Globus pallidus (tissue), 1 donor: ENCODE data around the gene MYO18B.

ENCODE experiments used
- DNase-seq: peaks from one replicate; pipeline ENCODE4 v3.0.0-alpha.2; 2015; ENCODE audit warnings: low spot score

Gene MYO18B

GRCh38 chr22:25849522-25849921, 107.5 kb downstream of the MYO18B start:
- no peak for DNase-seq

- no peak for DNase-seq
Measured at GRCh38 chr22:25852223-25852622, 110.2 kb downstream of the MYO18B start.

- DNase-seq = no peak
Measured at GRCh38 chr22:25853078-25853477, 111.1 kb downstream of the MYO18B start.

- no peak for DNase-seq
Measured at GRCh38 chr22:25853501-25854284, 111.7 kb downstream of the MYO18B start.

- DNase-seq = no peak
Measured at GRCh38 chr22:25869771-25870170, 127.8 kb downstream of the MYO18B start.

- no peak for DNase-seq
Measured at GRCh38 chr22:25874327-25874726, 132.3 kb downstream of the MYO18B start.

- no peak for DNase-seq
Measured at GRCh38 chr22:25875461-25875860, 133.5 kb downstream of the MYO18B start.

- no peak for DNase-seq
Measured at GRCh38 chr22:25876871-25877270, 134.9 kb downstream of the MYO18B start.

GRCh38 chr22:25878933-25879332, 136.9 kb downstream of the MYO18B start:
- DNase-seq = no peak

GRCh38 chr22:25880524-25880923, 138.5 kb downstream of the MYO18B start:
- DNase-seq = no peak

GRCh38 chr22:25881210-25881755, 139.3 kb downstream of the MYO18B start:
- DNase-seq = no peak

GRCh38 chr22:25882360-25882759, 140.4 kb downstream of the MYO18B start:
- DNase-seq = no peak

- no peak for DNase-seq
Measured at GRCh38 chr22:25883482-25884033, 141.6 kb downstream of the MYO18B start.

- no peak for DNase-seq
Measured at GRCh38 chr22:25884121-25884520, 142.1 kb downstream of the MYO18B start.

- no peak for DNase-seq
Measured at GRCh38 chr22:25888399-25889054, 146.5 kb downstream of the MYO18B start.

- DNase-seq = no peak
Measured at GRCh38 chr22:25890651-25891050, 148.7 kb downstream of the MYO18B start.

GRCh38 chr22:25892678-25893077, 150.7 kb downstream of the MYO18B start:
- DNase-seq = no peak

GRCh38 chr22:25895678-25896077, 153.7 kb downstream of the MYO18B start:
- DNase-seq = no peak

- no peak for DNase-seq
Measured at GRCh38 chr22:25896098-25896497, 154.1 kb downstream of the MYO18B start.

- DNase-seq = no peak
Measured at GRCh38 chr22:25896592-25896991, 154.6 kb downstream of the MYO18B start.

- no peak for DNase-seq
Measured at GRCh38 chr22:25898707-25899365, 156.8 kb downstream of the MYO18B start.

- no peak for DNase-seq
Measured at GRCh38 chr22:25899566-25899965, 157.6 kb downstream of the MYO18B start.
